HG03135 (cell line): Measurements from ENCODE around the gene ETNK1.
A peak's percentile ranks its signal among the peaks of the same experiment; 100 is the strongest.
"Not testable (repeated sequence)": the region's sequence is repeated elsewhere in the genome, so short reads cannot be mapped to it uniquely, and the experiment has no call there.

Experiments
- ATAC-seq: cut with Tn5 transposase; IDR thresholded peaks from one replicate; pipeline ENCODE4 v1.9.1; 2021; ENCODE audit warnings: mild to moderate bottlenecking, moderate library complexity; ENCODE audit not compliant: unreplicated experiment

The ETNK1 gene

GRCh38 chr12:22624870-22625761 is at the start of gene ETNK1:
Gene ETNK1, plus strand, starts transcription at chr12:22625171. Its CDS starts 260 bp downstream, at chr12:22625431.
- ATAC-seq: peak; percentile 96

GRCh38 chr12:22576065-22576464 is 48.9 kb upstream of the ETNK1 start:
- ATAC-seq: no peak

- no peak for ATAC-seq
These were observed 48.5 kb upstream of the ETNK1 start for GRCh38 chr12:22576473-22576872.

- ATAC-seq: no peak
These were observed 47.3 kb upstream of the ETNK1 start for GRCh38 chr12:22577667-22578066.

- ATAC-seq: no peak
These were observed 46.6 kb upstream of the ETNK1 start for GRCh38 chr12:22578328-22578727.

GRCh38 chr12:22588817-22589216 is 36.2 kb upstream of the ETNK1 start:
- ATAC-seq: no peak

- no peak for ATAC-seq
These were observed 31.1 kb upstream of the ETNK1 start for GRCh38 chr12:22593864-22594263.

- ATAC-seq: not testable (repeated sequence)
These were observed 27.4 kb upstream of the ETNK1 start for GRCh38 chr12:22597539-22597938.

- ATAC-seq: no peak
These were observed 26.7 kb upstream of the ETNK1 start for GRCh38 chr12:22598141-22598762.

GRCh38 chr12:22598763-22599161 is 26.2 kb upstream of the ETNK1 start:
- ATAC-seq: no peak

- no peak for ATAC-seq
These were observed 24.8 kb upstream of the ETNK1 start for GRCh38 chr12:22600181-22600580.

GRCh38 chr12:22609501-22609900 is 15.5 kb upstream of the ETNK1 start:
- no peak for ATAC-seq

GRCh38 chr12:22610131-22610530 is 14.8 kb upstream of the ETNK1 start:
- ATAC-seq: no peak

GRCh38 chr12:22612822-22613221 is 12.1 kb upstream of the ETNK1 start:
- ATAC-seq: not testable (repeated sequence)

- no peak for ATAC-seq
These were observed 8.9 kb upstream of the ETNK1 start for GRCh38 chr12:22615963-22616501.

GRCh38 chr12:22617630-22618029 is 7.3 kb upstream of the ETNK1 start:
- ATAC-seq: no peak

- no peak for ATAC-seq
These were observed 462 bp upstream of the ETNK1 start for GRCh38 chr12:22624548-22624869.

GRCh38 chr12:22625762-22626294 is 857 bp downstream of the ETNK1 start:
- ATAC-seq: peak; percentile 36

GRCh38 chr12:22626406-22626805 is 1.4 kb downstream of the ETNK1 start:
- peak; percentile 34 for ATAC-seq

- ATAC-seq: no peak
These were observed 2.4 kb downstream of the ETNK1 start for GRCh38 chr12:22627371-22627770.

GRCh38 chr12:22628228-22628627 is 3.3 kb downstream of the ETNK1 start:
- ATAC-seq: no peak
